H9 (cell line): ENCODE results near the gene TGFB3. TPM values are rescaled to one million over a fixed set of nuclear protein-coding genes. Genes with fewer than 3 reads are reported as not detected.

Experiments
- DNase-seq: peaks from one replicate; pipeline ENCODE4 v3.0.0-alpha.2; 2017
- H2AFZ ChIP-seq: one replicate; pipeline ENCODE4 v1.6.1; 2013; ENCODE audit warnings: mild to moderate bottlenecking, low read length, control low read depth, moderate library complexity
- H2AK5ac ChIP-seq: 2 replicates; pipeline ENCODE4 v1.6.1; 2013; ENCODE audit warnings: low read length, control low read depth, mixed read lengths; ENCODE audit not compliant: insufficient read length
- H2BK120ac ChIP-seq: one replicate; pipeline ENCODE4 v1.6.1; 2013; ENCODE audit warnings: low read depth, mild to moderate bottlenecking, low read length, control low read depth, inconsistent platforms; ENCODE audit not compliant: poor library complexity, severe bottlenecking
- H2BK12ac ChIP-seq: 2 replicates; pipeline ENCODE4 v1.6.1; 2013; ENCODE audit warnings: low read length, control low read depth, mixed read lengths, low read depth; ENCODE audit not compliant: insufficient read length
- H2BK15ac ChIP-seq: 2 replicates; pipeline ENCODE4 v1.6.1; 2013; ENCODE audit warnings: low read depth, low read length, control low read depth
- H2BK20ac ChIP-seq: one replicate; pipeline ENCODE4 v1.6.1; 2013; ENCODE audit warnings: low read depth, mild to moderate bottlenecking, low read length, control low read depth, inconsistent platforms; ENCODE audit not compliant: poor library complexity, severe bottlenecking
- H2BK5ac ChIP-seq: 2 replicates; pipeline ENCODE4 v1.6.1; 2013; ENCODE audit warnings: low read length, control low read depth, mixed read lengths; ENCODE audit not compliant: insufficient read length
- H3K14ac ChIP-seq: 2 replicates; pipeline ENCODE4 v1.6.1; 2013; ENCODE audit warnings: low read length, control low read depth; ENCODE audit not compliant: insufficient read depth
- H3K18ac ChIP-seq: 2 replicates; pipeline ENCODE4 v1.6.1; 2013; ENCODE audit warnings: low read depth, mild to moderate bottlenecking, mixed read lengths, low read length, control low read depth; ENCODE audit not compliant: insufficient read length
- H3K23ac ChIP-seq: 2 replicates; pipeline ENCODE4 v1.6.1; 2013; ENCODE audit warnings: low read length, control low read depth, mixed read lengths, low read depth; ENCODE audit not compliant: insufficient read length
- H3K23me2 ChIP-seq: 2 replicates; pipeline ENCODE4 v1.6.1; 2013; ENCODE audit warnings: low read depth, mild to moderate bottlenecking, mixed read lengths, low read length, control low read depth; ENCODE audit not compliant: insufficient read length, poor library complexity, severe bottlenecking
- H3K27ac ChIP-seq: 2 replicates; pipeline ENCODE4 v1.5.1; 2013; ENCODE audit warnings: low read length, control low read depth, mixed read lengths, low read depth; ENCODE audit not compliant: insufficient read length
- H3K27me3 ChIP-seq: 2 replicates; pipeline ENCODE4 v1.6.1; 2013; ENCODE audit warnings: low read length, control low read depth, inconsistent platforms; ENCODE audit not compliant: insufficient read depth
- H3K4ac ChIP-seq: 2 replicates; pipeline ENCODE4 v1.6.1; 2013; ENCODE audit warnings: low read depth, mild to moderate bottlenecking, control low read depth, inconsistent platforms, low read length, moderate library complexity
- H3K4me1 ChIP-seq: 2 replicates; pipeline ENCODE4 v1.6.1; 2013; ENCODE audit warnings: low read length, control low read depth, inconsistent platforms; ENCODE audit not compliant: insufficient read depth
- H3K4me2 ChIP-seq: 2 replicates; pipeline ENCODE4 v1.6.1; 2013; ENCODE audit warnings: low read length, control low read depth, mixed read lengths; ENCODE audit not compliant: insufficient read length, insufficient read depth
- H3K56ac ChIP-seq: 2 replicates; pipeline ENCODE4 v1.6.1; 2013; ENCODE audit warnings: low read depth, mild to moderate bottlenecking, mixed read lengths, low read length, control low read depth; ENCODE audit not compliant: insufficient read length
- H3K79me1 ChIP-seq: 2 replicates; pipeline ENCODE4 v1.6.1; 2013; ENCODE audit warnings: low read depth, mild to moderate bottlenecking, moderate library complexity, low read length, control low read depth, inconsistent platforms; ENCODE audit not compliant: insufficient read depth, poor library complexity, severe bottlenecking
- H3K79me2 ChIP-seq: 2 replicates; pipeline ENCODE4 v1.6.1; 2013; ENCODE audit warnings: low read length, control low read depth, inconsistent platforms; ENCODE audit not compliant: insufficient read depth
- H3K9ac ChIP-seq: 2 replicates; pipeline ENCODE4 v1.6.1; 2013; ENCODE audit warnings: low read length, control low read depth, mixed read lengths; ENCODE audit not compliant: insufficient read length; ENCODE audit errors: extremely low read depth
- H3K9me3 ChIP-seq: one replicate; pipeline ENCODE4 v1.6.1; 2013; ENCODE audit warnings: low read depth, low read length, inconsistent platforms; ENCODE audit not compliant: control insufficient read depth
- H3T11ph ChIP-seq: one replicate; pipeline ENCODE4 v1.6.1; 2013; ENCODE audit warnings: mild to moderate bottlenecking, low read length, control low read depth, inconsistent platforms
- H4K20me1 ChIP-seq: one replicate; pipeline ENCODE4 v1.6.1; 2013; ENCODE audit not compliant: control insufficient read depth, insufficient read length, insufficient read depth
- H4K5ac ChIP-seq: 2 replicates; pipeline ENCODE4 v1.6.1; 2013; ENCODE audit warnings: low read depth, mild to moderate bottlenecking, mixed read lengths, low read length, control low read depth; ENCODE audit not compliant: insufficient read length
- H4K8ac ChIP-seq: replicated peaks from 2 replicates; pipeline ENCODE4 v1.6.1; 2013; ENCODE audit warnings: low read length, control low read depth, mixed read lengths, low read depth; ENCODE audit not compliant: insufficient read length
- H4K91ac ChIP-seq: 2 replicates; pipeline ENCODE4 v1.6.1; 2013; ENCODE audit warnings: low read depth, mild to moderate bottlenecking, moderate library complexity, mixed read lengths, low read length, control low read depth; ENCODE audit not compliant: insufficient read length
- H3K27ac Mint-ChIP-seq, 3 experiments: 2 replicates in 2 of 3; 3 replicates in 1 of 3; pipeline ENCODE4 v1.8.0; 2020 to 2021; ENCODE audit warnings: mixed read lengths in 3 of 3, mild to moderate bottlenecking in 1 of 3, moderate library complexity in 1 of 3
- H3K27me3 Mint-ChIP-seq: 2 replicates; pipeline ENCODE4 v1.8.0; 2021; ENCODE audit warnings: low read depth, mild to moderate bottlenecking, moderate library complexity, mixed read lengths
- H3K36me3 Mint-ChIP-seq, 3 experiments: 2 replicates in 2 of 3; 3 replicates in 1 of 3; pipeline ENCODE4 v1.8.0; 2020 to 2021; ENCODE audit warnings: low read depth in 3 of 3, mixed read lengths in 3 of 3; ENCODE audit not compliant: insufficient read depth in 1 of 3
- H3K4me1 Mint-ChIP-seq, 2 experiments: 2 replicates each; pipeline ENCODE4 v1.8.0; 2020; ENCODE audit warnings: mixed read lengths in 2 of 2
- H3K4me3 Mint-ChIP-seq, 2 experiments: 2 replicates in 1 of 2; 3 replicates in 1 of 2; pipeline ENCODE4 v1.8.0; 2020 to 2021; ENCODE audit warnings: mild to moderate bottlenecking in 2 of 2, mixed read lengths in 2 of 2, moderate library complexity in 1 of 2
- H3K9me3 Mint-ChIP-seq, 2 experiments: 2 replicates in 1 of 2; 3 replicates in 1 of 2; pipeline ENCODE4 v1.8.0; 2020; ENCODE audit warnings: mild to moderate bottlenecking in 2 of 2, mixed read lengths in 2 of 2, moderate library complexity in 1 of 2
- CTCF ChIP-seq: fragments of 200-600 bp; sonication (generic); conservative IDR thresholded peaks from 3 replicates; pipeline ENCODE4 v1.8.0; 2021; ENCODE audit warnings: antibody characterized with exemption, mild to moderate bottlenecking
- WGBS: extraction: QIAGEN DNeasy Blood & Tissue Kit; methylation state at CpG from one replicate; pipeline ENCODE4 v1.1.7; 2013; ENCODE audit warnings: missing lambda C conversion rate, low lambda C conversion rate, mixed read lengths; ENCODE audit not compliant: insufficient read length; ENCODE audit errors: extremely low coverage; 5-methylcytosine and 5-hydroxymethylcytosine counted together
- total RNA-seq: library from RNA; stranded (reverse); gene quantifications from 2 replicates; pipeline ENCODE4 v1.2.1, GENCODE V29; 2021

Gene TGFB3
- total RNA-seq, 1 experiment from 2014 or later = 0.37 TPM

- no peaks in the 10 kb centered on the region for H3K27me3 Mint-ChIP-seq
- no peak overlapping the region for H2AK5ac ChIP-seq
- H3K18ac ChIP-seq = no peak overlapping the region
- DNase-seq = no peak
- no peak overlapping the region for H3K27ac ChIP-seq
- peaks cover 7 to 11% of the 10 kb centered on the region in 2 experiments for H3K4me1 Mint-ChIP-seq
- no peak for TF ChIP-seq CTCF
- H4K91ac ChIP-seq = no peak overlapping the region
- no CpG with 5 or more reads among the region's 4 CpGs for WGBS
- H4K8ac ChIP-seq = no peak overlapping the region
- no peak overlapping the region for H3K4ac ChIP-seq
- no peak overlapping the region for H2AFZ ChIP-seq
- no peaks in the 10 kb centered on the region for H4K20me1 ChIP-seq
- H3K4me1 ChIP-seq = peaks cover 5% of the 10 kb centered on the region; the same call in 1 of the 2 replicates
- H2BK12ac ChIP-seq = no peak overlapping the region
- H3K27me3 ChIP-seq = no peaks in the 10 kb centered on the region
- no peaks in the 10 kb centered on the region for H3K9me3 Mint-ChIP-seq
- no peak overlapping the region for H2BK15ac ChIP-seq
- H3K27ac Mint-ChIP-seq = no peak overlapping the region
- no peaks in the 10 kb centered on the region for H3K23me2 ChIP-seq
- no peak overlapping the region for H3K23ac ChIP-seq
- no peak overlapping the region for H3K4me3 Mint-ChIP-seq
- H3K14ac ChIP-seq = no peak overlapping the region
- no peak overlapping the region for H3T11ph ChIP-seq
- no peaks in the 10 kb centered on the region for H3K79me1 ChIP-seq
- no peak overlapping the region for H2BK5ac ChIP-seq
- H3K56ac ChIP-seq = no peak overlapping the region
- H3K9ac ChIP-seq = no peak overlapping the region
- H4K5ac ChIP-seq = no peak overlapping the region
- no peaks in the 10 kb centered on the region for H3K9me3 ChIP-seq
- H3K4me2 ChIP-seq = no peak overlapping the region
- no peak overlapping the region for H2BK20ac ChIP-seq
- H2BK120ac ChIP-seq = no peak overlapping the region
- no peaks in the 10 kb centered on the region for H3K36me3 Mint-ChIP-seq
- H3K79me2 ChIP-seq = no peaks in the 10 kb centered on the region; the same call in 1 of the 2 replicates
Observed at GRCh38 chr14:75969126-75969525, 12.7 kb downstream of the TGFB3 start.
